HEK293 (cell line): ENCODE data around the gene ZDHHC8.

Source experiments
- CTCF ChIA-PET: fragments of 350-600 bp; formaldehyde crosslinking; extraction: SDS; loops from one replicate; lab custom pipeline; 2021; ENCODE audit warnings: antibody characterized with exemption; lab: Yijun Ruan, JAX
- POLR2A ChIA-PET: fragments of 300-600 bp; formaldehyde crosslinking; extraction: SDS; loops from one replicate; lab custom pipeline; 2020; ENCODE audit warnings: antibody characterized with exemption, inconsistent platforms; lab: Yijun Ruan, JAX
- H3K27ac ChIP-seq: fragments of 200-500 bp; sonication (Bioruptor generic); 2 replicates; pipeline ENCODE4 v1.5.1; 2014; ENCODE audit warnings: low read depth, low read length, control low read depth, inconsistent platforms; ENCODE audit errors: extremely low read depth
- H3K36me3 ChIP-seq, 2 experiments: fragments of 200-500 bp in 1 of 2; sonication (Bioruptor generic) in 1 of 2; 1 replicate in 1 of 2; 2 replicates in 1 of 2; pipeline ENCODE4 v1.5.1; 2014 to 2017; ENCODE audit warnings: inconsistent platforms in 2 of 2, low read length in 2 of 2; ENCODE audit not compliant: control insufficient read depth in 2 of 2, insufficient read depth in 1 of 2
- H3K4me1 ChIP-seq: fragments of 200-500 bp; sonication (Bioruptor generic); 2 replicates; pipeline ENCODE4 v1.5.1; 2014; ENCODE audit warnings: mild to moderate bottlenecking, low read length, inconsistent platforms; ENCODE audit not compliant: control insufficient read depth, insufficient read depth
- H3K4me3 ChIP-seq: 2 replicates; pipeline ENCODE4 v1.5.1; 2011; ENCODE audit warnings: low read depth, mild to moderate bottlenecking, control low read depth, low read length, moderate library complexity
- H3K9me3 ChIP-seq: fragments of 200-500 bp; sonication (Bioruptor generic); 2 replicates; pipeline ENCODE4 v1.5.1; 2014; ENCODE audit warnings: low read depth, low read length, inconsistent platforms; ENCODE audit not compliant: control insufficient read depth, insufficient read depth
- SALL2 ChIP-seq: fragments of 450-650 bp; formaldehyde crosslinking; IDR thresholded peaks from 2 replicates; pipeline ENCODE4 v1.5.0; 2017; ENCODE audit warnings: missing biosample characterization, mild to moderate bottlenecking, missing genetic modification characterization, borderline replicate concordance
- SP2 ChIP-seq: fragments of 450-650 bp; formaldehyde crosslinking; IDR thresholded peaks from 2 replicates; pipeline ENCODE4 v1.5.1; 2016; ENCODE audit warnings: missing biosample characterization, missing genetic modification characterization
- TRIM28 ChIP-seq: IDR thresholded peaks from 2 replicates; pipeline ENCODE4 v1.6.1; 2011; ENCODE audit warnings: low read length, control low read depth, borderline replicate concordance
- ZBTB17 ChIP-seq: fragments of 450-650 bp; formaldehyde crosslinking; IDR thresholded peaks from 2 replicates; pipeline ENCODE4 v1.5.1; 2016; ENCODE audit warnings: missing biosample characterization, missing genetic modification characterization
- ZNF24 ChIP-seq: fragments of 450-650 bp; formaldehyde crosslinking; IDR thresholded peaks from 2 replicates; pipeline ENCODE4 v1.5.1; 2016; ENCODE audit warnings: missing biosample characterization, missing genetic modification characterization
- ZNF549 ChIP-seq: fragments of 450-650 bp; IDR thresholded peaks from 2 replicates; pipeline ENCODE4 v1.5.1; 2018; ENCODE audit warnings: missing biosample characterization, missing genetic modification characterization, mild to moderate bottlenecking, inconsistent platforms, moderate library complexity
- TF ChIP-seq, protein P1 (sequence below): fragments of 450-650 bp; formaldehyde crosslinking; IDR thresholded peaks from 2 replicates; pipeline ENCODE4; 2016; ENCODE audit warnings: missing biosample characterization, missing genetic modification characterization
- TF ChIP-seq, protein P2 (sequence below): fragments of 450-650 bp; formaldehyde crosslinking; IDR thresholded peaks from 2 replicates; pipeline ENCODE4 v1.5.1; 2016; ENCODE audit warnings: missing biosample characterization, missing genetic modification characterization
- TF ChIP-seq, protein P3 (sequence below): fragments of 450-650 bp; formaldehyde crosslinking; IDR thresholded peaks from 2 replicates; pipeline ENCODE4 v1.5.0; 2017; ENCODE audit warnings: missing biosample characterization, missing genetic modification characterization, borderline replicate concordance
- TF ChIP-seq, protein P4 (sequence below): fragments of 450-650 bp; formaldehyde crosslinking; IDR thresholded peaks from 2 replicates; pipeline ENCODE4 v1.5.1; 2017; ENCODE audit warnings: missing biosample characterization, missing genetic modification characterization
- TF ChIP-seq, protein P5 (sequence below): fragments of 450-650 bp; formaldehyde crosslinking; IDR thresholded peaks from 2 replicates; pipeline ENCODE4 v1.5.1; 2016; ENCODE audit warnings: missing biosample characterization, missing genetic modification characterization
- TF ChIP-seq, protein P6 (sequence below): fragments of 450-650 bp; formaldehyde crosslinking; IDR thresholded peaks from 2 replicates; pipeline ENCODE4 v1.5.1; 2016; ENCODE audit warnings: missing biosample characterization, missing genetic modification characterization

The ZDHHC8 gene

DNA sequence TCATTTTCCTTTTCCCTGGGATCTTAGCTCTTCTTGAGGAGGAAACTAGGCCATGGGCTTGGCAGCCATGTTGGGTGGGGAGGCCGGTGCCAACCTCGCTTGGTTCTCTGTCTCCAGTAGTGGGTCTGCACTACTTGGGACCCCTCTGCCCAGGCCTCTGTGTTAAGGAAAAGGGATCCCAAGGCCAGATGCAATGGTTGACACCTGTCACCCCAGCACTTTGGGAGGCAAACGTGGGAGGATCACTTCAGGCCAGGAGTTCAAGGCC lies 1.9 kb upstream of the ZDHHC8 start (continued):
- TF ChIP-seq, protein P1, sequence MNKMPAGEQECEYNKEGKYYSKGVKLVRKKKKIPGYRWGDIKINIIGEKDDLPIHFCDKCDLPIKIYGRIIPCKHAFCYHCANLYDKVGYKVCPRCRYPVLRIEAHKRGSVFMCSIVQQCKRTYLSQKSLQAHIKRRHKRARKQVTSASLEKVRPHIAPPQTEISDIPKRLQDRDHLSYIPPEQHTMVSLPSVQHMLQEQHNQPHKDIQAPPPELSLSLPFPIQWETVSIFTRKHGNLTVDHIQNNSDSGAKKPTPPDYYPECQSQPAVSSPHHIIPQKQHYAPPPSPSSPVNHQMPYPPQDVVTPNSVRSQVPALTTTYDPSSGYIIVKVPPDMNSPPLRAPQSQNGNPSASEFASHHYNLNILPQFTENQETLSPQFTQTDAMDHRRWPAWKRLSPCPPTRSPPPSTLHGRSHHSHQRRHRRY (tag by site-specific recombination) = no peak
- TF ChIP-seq, all 188 proteins: peak for 0

DNA sequence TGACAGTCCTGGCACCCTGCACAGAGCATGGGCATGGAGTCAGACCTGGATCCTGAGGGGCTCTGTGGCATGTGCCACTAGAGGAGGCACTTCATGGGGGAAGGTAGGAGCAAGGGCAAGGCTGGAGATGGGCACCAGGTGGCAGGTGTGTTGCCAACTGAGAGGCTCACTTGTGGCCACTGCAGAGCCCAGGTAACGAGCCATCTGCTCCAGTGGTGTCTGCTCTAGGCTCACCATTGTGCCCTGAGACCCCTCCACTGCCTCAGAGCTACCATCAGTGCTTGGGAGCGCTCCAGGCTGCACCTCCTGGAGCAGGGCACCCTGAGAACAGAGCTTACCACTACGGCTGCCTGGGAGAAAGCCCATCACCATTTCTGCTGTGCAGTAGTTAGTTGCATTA lies 1.3 kb upstream of the ZDHHC8 start:
- ChIA-PET CTCF (interaction anchor here (0.6 to 1.8 kb wide), 5 partner anchors 11 to 183 kb away, joined by 3 to 7 read pairs (median 4); partner anchors contain the start of gene TRMT2A), POLR2A (interaction anchor here (1.0 to 4.9 kb wide), 2 partner anchors 11 to 17 kb away, joined by 3 to 62 read pairs; partner anchors contain the start of genes RANBP1 and TRMT2A)
- Histone ChIP-seq H3K36me3 (peaks cover 0 to 42% of the 10 kb centered on the region in 2 experiments; a peak in 1 of 3 replicates), H3K9me3 (no peaks in the 10 kb centered on the region), H3K4me1 (peaks cover 4% of the 10 kb centered on the region; the same call in 1 of the 2 replicates), H3K27ac (peak overlapping the region; percentile 14; the same call in 1 of the 2 replicates), H3K4me3 (no peak overlapping the region)
- TF ChIP-seq, protein P2, sequence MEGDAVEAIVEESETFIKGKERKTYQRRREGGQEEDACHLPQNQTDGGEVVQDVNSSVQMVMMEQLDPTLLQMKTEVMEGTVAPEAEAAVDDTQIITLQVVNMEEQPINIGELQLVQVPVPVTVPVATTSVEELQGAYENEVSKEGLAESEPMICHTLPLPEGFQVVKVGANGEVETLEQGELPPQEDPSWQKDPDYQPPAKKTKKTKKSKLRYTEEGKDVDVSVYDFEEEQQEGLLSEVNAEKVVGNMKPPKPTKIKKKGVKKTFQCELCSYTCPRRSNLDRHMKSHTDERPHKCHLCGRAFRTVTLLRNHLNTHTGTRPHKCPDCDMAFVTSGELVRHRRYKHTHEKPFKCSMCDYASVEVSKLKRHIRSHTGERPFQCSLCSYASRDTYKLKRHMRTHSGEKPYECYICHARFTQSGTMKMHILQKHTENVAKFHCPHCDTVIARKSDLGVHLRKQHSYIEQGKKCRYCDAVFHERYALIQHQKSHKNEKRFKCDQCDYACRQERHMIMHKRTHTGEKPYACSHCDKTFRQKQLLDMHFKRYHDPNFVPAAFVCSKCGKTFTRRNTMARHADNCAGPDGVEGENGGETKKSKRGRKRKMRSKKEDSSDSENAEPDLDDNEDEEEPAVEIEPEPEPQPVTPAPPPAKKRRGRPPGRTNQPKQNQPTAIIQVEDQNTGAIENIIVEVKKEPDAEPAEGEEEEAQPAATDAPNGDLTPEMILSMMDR (tag by site-specific recombination) = peak; percentile 80
- TF ChIP-seq, protein P3, sequence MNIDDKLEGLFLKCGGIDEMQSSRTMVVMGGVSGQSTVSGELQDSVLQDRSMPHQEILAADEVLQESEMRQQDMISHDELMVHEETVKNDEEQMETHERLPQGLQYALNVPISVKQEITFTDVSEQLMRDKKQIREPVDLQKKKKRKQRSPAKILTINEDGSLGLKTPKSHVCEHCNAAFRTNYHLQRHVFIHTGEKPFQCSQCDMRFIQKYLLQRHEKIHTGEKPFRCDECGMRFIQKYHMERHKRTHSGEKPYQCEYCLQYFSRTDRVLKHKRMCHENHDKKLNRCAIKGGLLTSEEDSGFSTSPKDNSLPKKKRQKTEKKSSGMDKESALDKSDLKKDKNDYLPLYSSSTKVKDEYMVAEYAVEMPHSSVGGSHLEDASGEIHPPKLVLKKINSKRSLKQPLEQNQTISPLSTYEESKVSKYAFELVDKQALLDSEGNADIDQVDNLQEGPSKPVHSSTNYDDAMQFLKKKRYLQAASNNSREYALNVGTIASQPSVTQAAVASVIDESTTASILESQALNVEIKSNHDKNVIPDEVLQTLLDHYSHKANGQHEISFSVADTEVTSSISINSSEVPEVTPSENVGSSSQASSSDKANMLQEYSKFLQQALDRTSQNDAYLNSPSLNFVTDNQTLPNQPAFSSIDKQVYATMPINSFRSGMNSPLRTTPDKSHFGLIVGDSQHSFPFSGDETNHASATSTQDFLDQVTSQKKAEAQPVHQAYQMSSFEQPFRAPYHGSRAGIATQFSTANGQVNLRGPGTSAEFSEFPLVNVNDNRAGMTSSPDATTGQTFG (tag by site-specific recombination) = no peak
- no peak for TF ChIP-seq SP2 (tag by site-specific recombination)
- TF ChIP-seq ZNF549 = no peak
- TF ChIP-seq, protein P4, sequence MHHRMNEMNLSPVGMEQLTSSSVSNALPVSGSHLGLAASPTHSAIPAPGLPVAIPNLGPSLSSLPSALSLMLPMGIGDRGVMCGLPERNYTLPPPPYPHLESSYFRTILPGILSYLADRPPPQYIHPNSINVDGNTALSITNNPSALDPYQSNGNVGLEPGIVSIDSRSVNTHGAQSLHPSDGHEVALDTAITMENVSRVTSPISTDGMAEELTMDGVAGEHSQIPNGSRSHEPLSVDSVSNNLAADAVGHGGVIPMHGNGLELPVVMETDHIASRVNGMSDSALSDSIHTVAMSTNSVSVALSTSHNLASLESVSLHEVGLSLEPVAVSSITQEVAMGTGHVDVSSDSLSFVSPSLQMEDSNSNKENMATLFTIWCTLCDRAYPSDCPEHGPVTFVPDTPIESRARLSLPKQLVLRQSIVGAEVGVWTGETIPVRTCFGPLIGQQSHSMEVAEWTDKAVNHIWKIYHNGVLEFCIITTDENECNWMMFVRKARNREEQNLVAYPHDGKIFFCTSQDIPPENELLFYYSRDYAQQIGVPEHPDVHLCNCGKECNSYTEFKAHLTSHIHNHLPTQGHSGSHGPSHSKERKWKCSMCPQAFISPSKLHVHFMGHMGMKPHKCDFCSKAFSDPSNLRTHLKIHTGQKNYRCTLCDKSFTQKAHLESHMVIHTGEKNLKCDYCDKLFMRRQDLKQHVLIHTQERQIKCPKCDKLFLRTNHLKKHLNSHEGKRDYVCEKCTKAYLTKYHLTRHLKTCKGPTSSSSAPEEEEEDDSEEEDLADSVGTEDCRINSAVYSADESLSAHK (tag by site-specific recombination) = no peak
- TF ChIP-seq, protein P5, sequence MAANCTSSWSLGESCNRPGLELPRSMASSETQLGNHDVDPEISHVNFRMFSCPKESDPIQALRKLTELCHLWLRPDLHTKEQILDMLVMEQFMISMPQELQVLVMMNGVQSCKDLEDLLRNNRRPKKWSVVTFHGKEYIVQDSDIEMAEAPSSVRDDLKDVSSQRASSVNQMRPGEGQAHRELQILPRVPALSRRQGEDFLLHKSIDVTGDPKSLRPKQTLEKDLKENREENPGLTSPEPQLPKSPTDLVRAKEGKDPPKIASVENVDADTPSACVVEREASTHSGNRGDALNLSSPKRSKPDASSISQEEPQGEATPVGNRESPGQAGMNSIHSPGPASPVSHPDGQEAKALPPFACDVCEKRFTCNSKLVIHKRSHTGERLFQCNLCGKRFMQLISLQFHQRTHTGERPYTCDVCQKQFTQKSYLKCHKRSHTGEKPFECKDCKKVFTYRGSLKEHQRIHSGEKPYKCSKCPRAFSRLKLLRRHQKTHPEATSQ (tag by site-specific recombination) = no peak
- TF ChIP-seq SALL2 (tag by site-specific recombination) = no peak
- no peak for TF ChIP-seq ZNF24 (tag by site-specific recombination)
- no peak for TF ChIP-seq TRIM28
- peak; percentile 83 for TF ChIP-seq ZBTB17
- TF ChIP-seq, protein P6, sequence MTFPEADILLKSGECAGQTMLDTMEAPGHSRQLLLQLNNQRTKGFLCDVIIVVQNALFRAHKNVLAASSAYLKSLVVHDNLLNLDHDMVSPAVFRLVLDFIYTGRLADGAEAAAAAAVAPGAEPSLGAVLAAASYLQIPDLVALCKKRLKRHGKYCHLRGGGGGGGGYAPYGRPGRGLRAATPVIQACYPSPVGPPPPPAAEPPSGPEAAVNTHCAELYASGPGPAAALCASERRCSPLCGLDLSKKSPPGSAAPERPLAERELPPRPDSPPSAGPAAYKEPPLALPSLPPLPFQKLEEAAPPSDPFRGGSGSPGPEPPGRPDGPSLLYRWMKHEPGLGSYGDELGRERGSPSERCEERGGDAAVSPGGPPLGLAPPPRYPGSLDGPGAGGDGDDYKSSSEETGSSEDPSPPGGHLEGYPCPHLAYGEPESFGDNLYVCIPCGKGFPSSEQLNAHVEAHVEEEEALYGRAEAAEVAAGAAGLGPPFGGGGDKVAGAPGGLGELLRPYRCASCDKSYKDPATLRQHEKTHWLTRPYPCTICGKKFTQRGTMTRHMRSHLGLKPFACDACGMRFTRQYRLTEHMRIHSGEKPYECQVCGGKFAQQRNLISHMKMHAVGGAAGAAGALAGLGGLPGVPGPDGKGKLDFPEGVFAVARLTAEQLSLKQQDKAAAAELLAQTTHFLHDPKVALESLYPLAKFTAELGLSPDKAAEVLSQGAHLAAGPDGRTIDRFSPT (tag by site-specific recombination) = peak; percentile 53; the same call in 1 of the 2 replicates
